ENCODE data around the gene CBX7. TPM values are rescaled to one million over a fixed set of nuclear protein-coding genes. Genes with fewer than 3 reads are reported as not detected.

Gene CBX7
- total and polyA plus RNA-seq, 2 donors (not counting 3 experiments of a cell fraction or from before 2014, with no cell fraction given), result 3.4 to 7.1 TPM

GRCh38 chr22:39090426-39091064 lies 61.9 kb downstream of the CBX7 start:
- no TSS peak for BruUV-seq (replicated peaks)
- dilution Hi-C loops (cut with MboI; ENCODE audit: extremely low pct_ligation_motif_present, low sequenced_read_pairs), result no loop called here

DNA sequence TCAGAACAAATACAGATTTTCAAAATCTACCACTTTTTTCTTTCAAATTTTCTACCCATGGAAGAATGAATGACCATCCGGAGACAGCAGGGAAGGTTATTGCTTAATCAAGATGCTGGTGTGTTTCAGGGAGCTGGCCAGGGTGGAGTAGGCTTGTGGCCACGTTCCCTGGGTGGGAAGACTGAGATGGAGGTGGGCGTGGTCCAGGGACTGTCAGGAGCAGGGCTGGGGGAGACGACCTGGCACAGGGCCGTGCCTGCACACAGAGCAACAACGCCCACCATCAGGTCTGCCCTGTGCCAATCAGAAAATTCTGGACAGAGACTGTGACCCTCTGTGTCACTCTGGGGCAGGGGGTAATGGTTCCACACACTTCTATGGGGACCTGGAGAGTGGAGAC lies 62.6 kb downstream of the CBX7 start:
- DNase-seq (ENCODE audit: low read depth, low spot score), result no peak
- no peak for FAIRE-seq
- Histone ChIP-seq H3K27ac (ENCODE audit: insufficient read depth, low read depth, low read length) (no peak overlapping the region), H3K4me1 (ENCODE audit: control insufficient read depth, extremely low read depth, insufficient read depth, low read length) (no peaks in the 10 kb centered on the region), H3K4me2 (ENCODE audit: insufficient read depth, low read length) (no peak overlapping the region), H3K27me3 (ENCODE audit: control insufficient read depth in 2 of 2, insufficient read depth in 2 of 2, low read length in 2 of 2) (peaks cover 0 to 4% of the 10 kb centered on the region in 2 experiments), H3K9me3 (replicated peaks; ENCODE audit: control insufficient read depth, insufficient read depth, low read length) (no peaks in the 10 kb centered on the region), H3K9ac (replicated peaks; ENCODE audit: extremely low read depth, insufficient read depth, low read length) (no peak overlapping the region), H3K36me3 (ENCODE audit: control insufficient read depth in 2 of 2, extremely low read depth in 1 of 2, insufficient read depth in 2 of 2, low read length in 2 of 2) (no peaks in the 10 kb centered on the region), H3K9me1 (replicated peaks; ENCODE audit: control insufficient read depth, extremely low read depth, insufficient read depth, low read length) (no peaks in the 10 kb centered on the region), H4K20me1 (replicated peaks; ENCODE audit: control insufficient read depth, extremely low read depth, insufficient read depth, low read length) (no peaks in the 10 kb centered on the region), H3K79me2 (ENCODE audit: control insufficient read depth, insufficient read depth, low read length) (no peaks in the 10 kb centered on the region), H2AFZ (ENCODE audit: low read depth, low read length) (no peak overlapping the region), H3K4me3 (replicated peaks in 1 of 3; ENCODE audit: insufficient read depth in 1 of 3, low read depth in 1 of 3, low read length in 3 of 3) (no peak overlapping the region)
- dilution Hi-C loops (cut with MboI; ENCODE audit: extremely low pct_ligation_motif_present, low sequenced_read_pairs), result no loop called here
- ChIA-PET POLR2A (no interaction called here), CTCF (no interaction called here)
- no TSS peak for BruUV-seq (replicated peaks)
- intact Hi-C loops (cut with micrococcal nuclease), result no loop called here
- no peak for TF ChIP-seq GATA2 (IDR thresholded peaks at IDR 0.05; ENCODE audit: insufficient read depth, insufficient read length, low read depth, low read length)
- no peak for TF ChIP-seq MYC (IDR thresholded peaks at IDR 0.05; ENCODE audit: low read depth, low read length)
- no peak for TF ChIP-seq FOS (IDR thresholded peaks at IDR 0.05; ENCODE audit: borderline replicate concordance, insufficient read depth, low read length)
- no peak for TF ChIP-seq POLR2A (IDR thresholded peaks at IDR 0.05; ENCODE audit: low read depth, low read length)
- TF ChIP-seq MAX (IDR thresholded peaks at IDR 0.05; ENCODE audit: insufficient read depth, insufficient read length), result no peak

More at GRCh38 chr22:39090426-39091064, 61.9 kb downstream of the CBX7 start:
- H3K4me2 ChIP-seq (ENCODE audit: insufficient read depth, low read length), result no peak overlapping the region
- H3K27ac ChIP-seq (ENCODE audit: insufficient read depth, low read depth, low read length), result no peak overlapping the region
- H2AFZ ChIP-seq (ENCODE audit: low read depth, low read length), result no peak overlapping the region
- H3K27me3 ChIP-seq (ENCODE audit: control insufficient read depth in 2 of 2, insufficient read depth in 2 of 2, low read length in 2 of 2), result peaks cover 0 to 4% of the 10 kb centered on the region in 2 experiments
- ChIA-PET CTCF (no interaction called here), POLR2A (no interaction called here)
- intact Hi-C loops (cut with micrococcal nuclease), result no loop called here
- no peaks in the 10 kb centered on the region for H3K4me1 ChIP-seq (ENCODE audit: control insufficient read depth, extremely low read depth, insufficient read depth, low read length)
- H3K4me3 ChIP-seq (replicated peaks in 1 of 3; ENCODE audit: insufficient read depth in 1 of 3, low read depth in 1 of 3, low read length in 3 of 3), result no peak overlapping the region
- no peaks in the 10 kb centered on the region for H3K79me2 ChIP-seq (ENCODE audit: control insufficient read depth, insufficient read depth, low read length)
- TF ChIP-seq JUN (IDR thresholded peaks at IDR 0.05; ENCODE audit: borderline replicate concordance, insufficient read depth, insufficient read length, low read depth), result no peak
- no peaks in the 10 kb centered on the region for H3K9me1 ChIP-seq (replicated peaks; ENCODE audit: control insufficient read depth, extremely low read depth, insufficient read depth, low read length)
- DNase-seq (ENCODE audit: low read depth, low spot score) (no peak), FAIRE-seq (no peak)
- no peaks in the 10 kb centered on the region for H3K9me3 ChIP-seq (replicated peaks; ENCODE audit: control insufficient read depth, insufficient read depth, low read length)
- H3K36me3 ChIP-seq (ENCODE audit: control insufficient read depth in 2 of 2, extremely low read depth in 1 of 2, insufficient read depth in 2 of 2, low read length in 2 of 2), result no peaks in the 10 kb centered on the region
- no peak overlapping the region for H3K9ac ChIP-seq (replicated peaks; ENCODE audit: extremely low read depth, insufficient read depth, low read length)
- no peaks in the 10 kb centered on the region for H4K20me1 ChIP-seq (replicated peaks; ENCODE audit: control insufficient read depth, extremely low read depth, insufficient read depth, low read length)

Data from endothelial cell of umbilical vein (primary cell).